Dedifferentiated amniotic fluid mesenchymal stem cell (primary cell): Measurements from ENCODE around the gene NTN5.
"Not testable (repeated sequence)": the region's sequence is repeated elsewhere in the genome, so short reads cannot be mapped to it uniquely, and the experiment has no call there.

Source experiments
- DNase-seq: peaks from one replicate; pipeline ENCODE4 v3.0.0-alpha.2; 2016; ENCODE audit errors: extremely low spot score

The NTN5 gene, protein sequence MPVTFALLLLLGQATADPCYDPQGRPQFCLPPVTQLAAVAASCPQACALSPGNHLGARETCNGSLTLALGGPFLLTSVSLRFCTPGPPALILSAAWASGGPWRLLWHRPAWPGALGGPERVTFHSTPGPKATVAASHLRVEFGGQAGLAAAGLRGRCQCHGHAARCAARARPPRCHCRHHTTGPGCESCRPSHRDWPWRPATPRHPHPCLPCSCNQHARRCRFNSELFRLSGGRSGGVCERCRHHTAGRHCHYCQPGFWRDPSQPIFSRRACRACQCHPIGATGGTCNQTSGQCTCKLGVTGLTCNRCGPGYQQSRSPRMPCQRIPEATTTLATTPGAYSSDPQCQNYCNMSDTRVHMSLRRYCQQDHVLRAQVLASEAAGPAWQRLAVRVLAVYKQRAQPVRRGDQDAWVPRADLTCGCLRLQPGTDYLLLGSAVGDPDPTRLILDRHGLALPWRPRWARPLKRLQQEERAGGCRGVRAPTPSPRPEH

DNA sequence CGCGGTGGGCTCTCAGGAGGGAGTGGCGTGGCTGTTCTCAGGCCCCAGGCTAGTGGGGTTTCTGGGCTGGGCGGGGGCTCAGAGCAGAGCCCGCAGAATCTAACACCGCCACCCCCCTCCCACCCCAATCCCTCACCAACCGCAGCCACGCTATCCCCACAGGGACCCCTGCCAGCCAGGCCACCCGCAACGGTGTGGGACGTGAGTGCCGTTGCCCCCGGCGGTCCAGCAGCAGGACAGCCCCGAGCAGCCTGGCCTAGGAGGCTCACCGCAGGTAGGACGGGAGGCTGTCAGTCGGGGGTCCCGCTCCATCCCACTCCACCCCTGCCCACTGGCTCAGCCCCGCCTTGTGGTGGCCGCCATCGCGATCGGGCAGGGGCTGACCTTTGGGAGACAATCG lies at the start of gene NTN5:
Gene NTN5 (minus strand): TSS at position 24 of the 400 bp plus-strand sequence. CDS start 2,031 bp downstream, outside the sequence.
- DNase-seq: no peak

DNA sequence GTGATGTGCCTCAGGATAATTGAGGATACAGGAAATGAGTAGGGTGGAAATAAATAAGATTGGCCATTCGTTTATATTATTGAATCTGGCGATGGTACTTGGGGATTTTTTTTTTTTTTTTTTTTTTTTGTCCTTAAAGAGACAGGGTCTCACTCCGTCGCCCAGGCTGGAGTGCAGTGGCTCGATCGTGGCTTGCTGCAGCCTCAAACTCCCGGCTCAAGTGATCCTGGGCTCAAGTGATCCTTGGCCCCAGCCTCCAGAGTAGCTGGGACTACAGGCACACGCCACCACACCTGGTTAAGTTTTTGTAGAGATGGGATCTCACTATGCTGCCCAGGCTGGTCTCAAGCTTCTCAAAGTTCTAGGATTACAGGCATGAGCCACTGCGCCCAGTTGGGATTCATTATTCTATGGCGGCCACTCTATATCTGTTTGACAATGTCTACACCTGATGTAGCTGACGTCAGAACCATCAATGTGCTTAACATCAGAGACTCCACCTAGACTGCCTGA lies 49.4 kb upstream of the NTN5 start:
- no peak for DNase-seq

DNA sequence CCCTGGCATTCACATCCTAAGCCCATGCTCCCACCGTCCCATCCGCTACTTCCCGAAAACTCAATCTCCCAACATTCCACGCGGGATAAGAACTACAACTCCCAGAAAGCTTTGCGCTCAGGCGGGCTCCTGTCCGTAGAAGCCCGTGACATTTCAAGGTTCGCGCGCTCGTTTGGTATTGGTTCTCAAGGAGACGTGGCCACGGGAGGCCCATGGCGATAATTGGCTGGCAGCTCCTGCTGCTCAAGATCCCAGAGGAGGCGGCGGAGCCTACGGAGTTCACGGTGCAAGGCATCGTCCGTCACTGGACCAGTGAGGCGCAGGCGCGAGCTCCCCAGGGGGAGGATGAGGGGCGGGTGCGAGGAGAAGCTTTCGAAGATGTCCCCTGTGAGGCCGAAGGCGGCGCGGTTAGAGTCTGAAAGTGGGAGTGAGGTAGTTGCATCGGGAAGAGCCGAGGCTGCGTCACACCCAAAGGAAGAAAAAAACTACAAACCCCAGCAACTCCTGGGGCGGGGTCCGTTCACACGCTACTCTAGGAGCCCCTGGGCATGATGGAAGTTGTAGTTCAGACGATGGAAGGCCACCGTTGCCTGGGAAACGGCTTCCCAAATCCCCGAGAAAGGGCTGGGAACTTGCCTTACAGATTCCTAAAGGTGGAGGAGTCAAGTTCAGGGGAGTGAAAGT lies 47.9 kb upstream of the NTN5 start:
- peak; percentile 100 for DNase-seq

DNA sequence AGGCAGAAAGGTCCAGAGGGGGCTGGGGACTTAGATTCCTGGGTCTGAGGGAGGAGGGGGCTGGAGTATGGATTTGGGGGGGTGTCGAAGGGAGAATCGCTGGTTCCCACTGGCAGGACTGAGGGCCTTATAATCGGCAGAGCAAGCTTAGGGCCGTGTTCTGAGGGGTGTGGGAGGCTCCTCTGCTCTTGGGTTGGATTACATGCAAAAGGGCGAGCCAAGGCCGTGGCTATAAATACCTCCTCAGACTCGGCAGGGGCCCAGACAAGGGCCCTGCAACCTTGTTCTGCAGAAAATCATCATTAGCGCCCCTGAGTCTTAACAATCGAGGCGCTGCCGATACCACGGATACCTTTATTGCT lies 47.4 kb upstream of the NTN5 start:
- DNase-seq: no peak

DNA sequence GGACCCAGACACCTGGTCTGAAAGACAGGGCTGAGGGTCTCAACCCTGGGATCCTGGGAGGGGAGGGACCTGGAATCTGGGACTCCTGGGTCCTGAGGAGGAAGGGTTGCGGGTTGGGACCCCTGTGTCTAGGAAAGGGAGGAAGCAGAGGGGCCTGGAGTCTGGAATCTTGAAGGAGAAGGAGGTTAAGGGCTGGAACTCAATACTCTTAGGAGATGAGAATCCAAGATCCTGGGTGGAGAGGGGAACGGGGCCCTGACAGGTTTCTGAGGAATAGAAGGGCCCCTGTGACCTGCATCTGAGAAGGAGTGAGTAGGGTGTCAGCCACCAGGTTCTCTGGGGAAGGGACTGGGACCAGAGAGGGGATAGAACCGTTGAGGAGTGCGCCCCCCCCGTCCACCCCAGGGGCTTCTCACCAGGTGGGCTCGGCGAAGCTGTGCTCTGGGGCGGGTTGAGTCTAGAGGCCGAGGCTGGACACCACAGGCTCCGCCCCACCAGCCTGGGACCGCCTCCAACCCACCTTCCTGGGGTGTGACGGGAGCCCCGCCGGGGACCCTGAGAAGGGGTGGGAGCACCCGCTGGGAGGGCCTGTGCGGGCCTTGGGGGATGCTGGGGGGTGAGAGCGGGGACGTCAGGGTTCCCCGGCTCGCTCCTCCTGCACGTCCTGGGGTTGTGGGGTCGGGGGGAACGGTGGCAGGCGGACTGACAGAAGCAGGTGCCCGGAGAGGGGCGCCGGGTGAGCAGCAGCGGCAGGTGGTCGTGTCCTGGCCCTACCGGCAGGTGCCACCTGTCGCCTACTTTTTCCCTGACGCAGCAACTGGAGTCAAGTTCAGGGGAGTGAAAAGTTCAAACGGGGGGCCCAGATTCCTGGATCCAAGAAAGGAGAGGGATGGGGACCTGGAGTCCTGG lies 46.7 kb upstream of the NTN5 start, which contains the start of gene MAMSTR:
Gene MAMSTR (minus strand): TSS at position 463 of the 909 bp plus-strand sequence. CDS start 694 bp downstream, outside the sequence.
- DNase-seq: no peak

DNA sequence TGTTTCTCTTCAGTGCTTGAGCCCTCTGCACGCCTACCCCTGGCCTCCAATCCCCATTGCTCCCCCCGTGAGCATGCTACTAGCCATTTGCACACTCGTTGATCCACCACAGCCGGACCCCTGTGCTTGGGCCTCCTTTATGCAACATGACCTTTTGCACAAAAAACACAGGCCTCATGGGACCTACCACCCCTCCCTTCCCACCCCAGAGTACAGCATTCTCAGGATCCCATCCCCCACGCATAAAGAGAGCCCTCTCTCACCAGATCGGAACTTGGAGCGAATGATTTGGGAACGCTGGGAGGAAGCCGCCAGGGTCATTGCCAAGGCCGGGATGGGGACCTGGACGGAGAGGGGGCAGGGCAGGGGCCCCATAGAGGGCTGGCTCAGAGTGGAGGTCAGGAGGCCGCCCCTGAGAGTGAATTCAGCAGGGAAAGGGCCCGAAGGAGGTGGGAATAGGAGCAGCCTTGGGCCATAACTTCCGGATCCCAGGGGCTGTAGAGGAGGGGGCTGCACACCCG lies 46.0 kb upstream of the NTN5 start:
- DNase-seq: no peak

DNA sequence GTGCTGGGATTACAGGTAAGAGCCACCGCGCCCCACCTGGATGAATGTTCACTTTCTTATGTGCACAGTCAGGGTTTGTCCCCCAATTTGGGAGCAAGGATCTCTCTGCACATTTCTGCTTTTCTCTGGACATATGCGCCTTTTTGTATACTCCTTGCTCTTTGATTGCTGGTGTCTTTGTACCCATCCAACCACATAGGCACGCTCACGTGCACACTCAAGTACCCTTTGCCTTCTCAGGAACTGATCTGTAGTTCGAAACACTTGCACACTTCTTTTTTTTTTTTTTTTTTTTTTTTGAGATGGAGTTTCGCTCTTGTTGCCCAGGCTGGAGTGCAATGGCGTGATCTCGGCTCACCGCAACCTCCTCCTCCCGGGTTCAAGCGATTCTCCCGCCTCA lies 45.3 kb upstream of the NTN5 start:
- DNase-seq: not testable (repeated sequence)

DNA sequence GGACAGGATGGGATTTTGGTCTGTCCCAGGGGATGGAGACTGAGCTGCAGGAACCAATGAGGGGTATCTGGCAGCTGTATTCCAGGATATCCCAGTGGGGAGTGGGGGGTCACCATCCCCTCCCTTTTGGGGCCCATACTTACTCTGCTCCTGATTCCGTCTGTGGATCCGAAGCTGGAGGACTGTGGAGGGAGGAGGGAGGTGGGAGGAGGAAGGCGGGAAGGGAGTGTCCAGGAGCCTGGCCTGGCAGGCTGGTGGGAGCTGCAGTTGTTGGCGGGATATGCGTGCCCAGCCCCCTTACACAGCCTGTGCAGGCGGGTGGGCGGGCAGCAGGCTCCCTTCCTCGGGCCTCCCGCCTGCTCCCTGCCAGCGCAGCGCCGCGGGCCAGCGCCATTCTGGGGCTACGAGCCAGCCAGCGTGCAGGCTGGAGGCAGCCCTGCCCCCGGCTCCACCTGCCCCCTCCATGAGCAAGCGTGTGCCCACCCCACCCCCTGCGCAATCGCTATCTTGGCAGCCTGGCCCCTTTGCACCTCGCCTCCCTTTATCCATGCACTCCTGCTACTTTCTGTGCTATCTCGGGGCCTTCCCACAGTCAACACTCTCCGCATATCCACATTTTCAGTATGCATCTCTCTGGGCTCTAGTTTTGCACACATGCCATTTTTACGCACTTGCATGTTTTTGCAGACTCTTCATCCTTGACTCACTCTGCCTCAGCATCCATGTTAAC lies 43.9 kb upstream of the NTN5 start:
- DNase-seq: peak; percentile 16

DNA sequence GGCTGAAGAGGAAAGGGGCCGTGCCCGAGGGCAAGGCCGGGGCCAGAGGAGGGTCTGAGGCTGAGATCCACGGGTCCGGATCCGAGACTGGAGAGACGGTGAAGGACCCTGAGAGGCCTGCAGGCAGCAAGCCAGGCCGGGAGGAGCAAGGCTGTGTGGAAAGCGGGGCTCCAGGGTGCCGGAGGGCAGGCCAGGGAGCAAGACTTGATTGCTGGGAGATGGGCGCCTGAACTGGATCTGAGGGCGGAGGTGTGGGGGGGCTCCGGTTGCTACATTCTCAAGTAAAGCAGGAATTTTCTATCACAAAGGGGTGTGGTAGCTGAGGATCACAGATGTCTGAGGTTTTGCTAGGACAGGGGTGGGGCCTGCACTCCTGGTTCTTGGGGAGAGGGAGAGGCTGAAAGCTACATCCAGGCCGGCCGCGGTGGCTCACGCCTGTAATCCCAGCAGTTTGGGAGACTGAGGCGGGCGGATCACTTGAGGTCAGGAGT lies 42.9 kb upstream of the NTN5 start:
- no peak for DNase-seq

DNA sequence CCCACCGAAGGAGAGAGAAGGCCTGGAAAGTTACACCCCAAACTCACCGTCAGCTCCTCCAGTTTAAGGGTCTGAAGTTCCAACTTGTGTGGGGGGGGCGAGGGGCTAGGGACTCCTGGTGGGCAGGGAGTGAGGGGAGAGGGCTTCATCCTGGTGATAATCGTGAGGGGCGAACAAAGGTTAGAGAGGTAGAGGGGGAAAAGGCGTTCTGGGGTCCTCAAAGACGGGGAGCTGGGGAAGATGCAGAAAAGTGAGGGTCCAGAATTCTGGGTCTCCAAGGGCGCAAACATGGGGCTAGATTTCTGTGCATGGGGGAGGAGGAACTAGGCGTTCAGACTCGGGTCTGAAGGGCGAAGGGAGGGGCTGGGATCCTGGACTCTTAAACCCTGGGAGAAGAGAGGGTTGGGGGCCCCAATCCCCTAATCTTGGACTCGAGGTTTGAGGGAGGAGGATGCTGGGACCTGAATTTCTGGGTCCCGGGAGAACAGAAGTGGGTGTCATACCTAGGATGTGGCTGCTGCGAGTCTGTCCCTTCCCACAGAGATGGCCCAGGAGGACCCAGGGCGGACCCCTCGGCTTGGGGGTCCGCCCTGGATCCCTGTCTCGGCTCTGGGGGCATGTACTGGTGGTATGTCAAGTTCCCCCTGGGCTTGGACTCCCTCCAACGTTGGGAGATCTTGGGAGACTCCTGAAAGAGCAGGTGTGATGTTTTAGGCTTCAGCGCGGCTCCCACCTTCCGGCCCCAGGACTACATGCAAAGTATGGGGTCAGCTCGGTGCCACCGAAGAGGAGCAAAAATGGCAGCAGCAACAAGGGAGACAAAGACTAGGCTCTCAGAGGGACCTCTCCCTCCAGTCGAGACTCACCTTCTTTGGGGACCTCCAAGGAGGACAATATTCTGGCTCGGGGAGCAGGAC lies 42.2 kb upstream of the NTN5 start:
- DNase-seq: no peak

DNA sequence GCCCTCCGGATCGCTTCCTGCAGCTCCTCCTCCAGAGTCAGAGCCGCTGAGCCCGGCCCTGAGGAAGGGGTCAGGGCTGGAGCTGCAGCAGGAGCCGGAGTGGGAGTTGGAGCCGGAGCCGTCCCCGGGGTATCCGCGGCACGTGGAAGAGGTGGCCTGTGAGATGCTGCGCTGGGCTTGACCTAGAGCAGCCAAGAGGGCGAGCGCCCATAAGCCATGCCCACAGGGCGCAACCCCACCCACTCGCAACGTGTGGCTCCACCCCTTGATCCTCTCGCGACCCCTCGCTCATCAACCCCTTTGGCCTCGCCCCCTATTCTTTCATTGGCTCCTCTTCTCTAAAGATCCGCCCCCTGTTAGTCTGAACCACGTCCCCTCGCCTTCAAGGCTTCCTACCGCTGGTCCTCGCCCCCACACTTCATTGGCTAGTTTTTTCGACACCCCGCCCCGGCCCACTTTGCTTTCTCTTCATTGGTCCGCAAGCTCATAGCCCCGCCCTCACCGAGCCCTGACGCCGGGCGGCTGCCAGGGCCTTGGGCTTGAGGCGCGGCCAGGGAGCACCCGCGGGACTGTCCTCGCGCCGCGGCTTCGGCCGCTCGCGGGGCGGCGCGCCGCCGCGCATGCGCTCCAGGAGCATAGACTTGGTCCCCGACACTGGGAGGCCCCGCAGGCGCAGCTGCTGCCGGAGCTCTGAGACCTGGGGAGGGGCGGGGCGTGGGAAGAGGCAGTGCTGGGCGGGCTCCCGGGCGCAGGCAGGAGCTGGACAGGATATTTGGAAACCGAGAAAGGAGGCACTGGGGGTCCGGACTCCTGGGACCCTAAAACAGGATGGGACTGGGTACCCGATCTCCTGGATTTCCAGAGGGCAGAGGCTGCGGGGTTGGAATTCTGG lies 41.3 kb upstream of the NTN5 start:
- DNase-seq: peak; percentile 99

DNA sequence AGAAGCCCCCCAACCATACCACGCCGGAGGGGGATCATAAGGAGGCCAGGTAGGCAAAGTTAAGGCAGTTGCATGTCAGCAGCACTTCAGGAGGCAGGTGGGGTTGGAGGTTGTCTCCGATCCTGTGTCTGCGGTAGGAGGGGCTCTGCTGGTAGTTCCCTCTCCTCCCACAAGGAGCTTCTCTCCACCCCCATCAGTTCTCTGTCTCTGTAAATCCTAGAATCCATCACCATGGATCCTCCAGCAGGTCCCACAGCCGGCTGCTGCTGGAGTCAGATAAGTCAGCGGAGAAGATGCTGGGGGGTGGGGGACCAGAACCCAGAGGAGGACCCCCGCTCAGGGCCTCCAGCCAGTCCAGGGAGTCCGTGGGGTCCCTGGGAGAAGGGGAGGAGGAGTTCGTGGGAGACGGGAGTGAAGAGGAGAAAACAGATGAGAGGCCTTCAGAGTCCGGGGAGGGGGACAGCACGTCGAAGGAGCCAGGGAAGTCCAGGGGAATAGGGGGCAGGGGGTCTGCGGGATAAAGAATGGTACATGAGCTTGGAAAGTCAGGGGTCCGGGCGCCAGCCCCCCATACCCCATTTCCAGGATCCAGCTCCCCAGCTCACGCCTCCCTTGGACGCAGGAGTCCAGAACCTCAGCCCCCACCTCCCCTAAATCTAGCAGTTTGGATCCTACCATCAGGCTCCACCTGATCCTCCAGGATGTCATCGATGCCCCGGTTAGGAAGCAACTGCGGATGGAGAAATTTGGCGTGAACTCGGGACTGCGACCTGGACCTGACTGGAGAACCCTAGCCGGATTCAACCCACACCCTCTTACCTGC lies 40.4 kb upstream of the NTN5 start:
- no peak for DNase-seq

DNA sequence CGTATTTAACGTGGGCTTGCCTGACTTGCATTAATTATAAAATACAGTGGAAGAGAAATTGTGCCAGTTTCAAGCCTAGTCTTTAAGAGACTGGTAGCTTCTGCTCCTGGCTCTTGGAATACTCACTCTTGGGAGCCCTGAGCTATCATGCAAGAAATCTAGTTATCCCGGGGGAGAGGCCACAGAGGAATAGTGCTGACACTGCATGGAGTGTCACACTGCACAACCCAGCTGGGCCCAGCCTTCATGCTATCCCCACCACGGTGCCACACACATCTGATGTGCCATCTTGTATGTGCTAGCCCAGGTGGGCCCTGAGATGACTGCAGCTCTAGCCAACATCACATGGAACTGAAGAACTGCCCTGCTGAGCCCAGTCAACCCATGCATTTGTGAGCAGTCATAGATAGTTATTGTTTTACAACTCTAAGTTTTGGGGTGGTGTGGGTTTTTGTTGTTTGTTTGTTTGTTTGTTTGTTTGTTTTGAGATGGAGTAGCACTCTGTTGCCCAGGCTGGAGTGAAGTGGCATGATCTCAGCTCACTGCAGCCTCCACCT lies 38.4 kb upstream of the NTN5 start:
- no peak for DNase-seq

DNA sequence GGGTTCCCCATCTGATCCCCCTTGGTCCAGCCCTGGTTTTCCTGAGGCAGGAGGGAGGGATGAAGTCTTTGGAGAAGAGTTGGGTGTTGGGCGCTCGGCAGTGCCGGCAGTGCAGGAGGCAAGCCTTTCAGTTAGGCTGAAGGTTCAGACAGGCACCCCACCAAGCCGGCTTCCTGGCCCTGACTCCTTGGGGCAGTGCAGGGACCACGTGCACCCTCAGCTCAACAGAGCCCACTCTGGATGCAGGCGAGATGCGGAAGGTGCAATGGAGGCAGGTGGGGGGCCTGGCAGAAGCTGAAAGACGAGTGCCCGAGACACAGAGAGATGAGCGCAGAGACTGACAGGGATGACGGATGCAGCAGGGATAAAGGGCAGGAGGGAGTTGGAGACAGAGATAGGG lies 35.7 kb upstream of the NTN5 start:
- no peak for DNase-seq

DNA sequence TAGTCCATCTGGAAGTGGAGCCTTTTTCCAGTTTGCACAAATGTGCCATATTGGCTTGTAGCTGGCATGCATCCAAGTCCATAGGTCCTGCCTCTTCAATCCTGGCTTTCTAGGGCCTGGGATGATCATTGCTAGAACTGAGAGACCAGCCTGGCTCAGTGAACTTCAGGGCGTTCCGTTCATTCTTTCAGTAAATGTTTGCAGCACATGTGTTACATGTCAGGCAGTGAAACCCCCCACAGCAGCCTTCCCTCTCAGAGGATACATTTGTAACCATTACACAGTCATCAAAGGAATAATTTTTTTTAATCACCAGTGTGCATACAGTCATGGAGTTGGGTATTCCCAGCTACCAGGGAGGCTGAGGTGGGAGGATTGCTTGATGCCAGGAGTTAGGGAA lies 32.6 kb upstream of the NTN5 start:
- no peak for DNase-seq

DNA sequence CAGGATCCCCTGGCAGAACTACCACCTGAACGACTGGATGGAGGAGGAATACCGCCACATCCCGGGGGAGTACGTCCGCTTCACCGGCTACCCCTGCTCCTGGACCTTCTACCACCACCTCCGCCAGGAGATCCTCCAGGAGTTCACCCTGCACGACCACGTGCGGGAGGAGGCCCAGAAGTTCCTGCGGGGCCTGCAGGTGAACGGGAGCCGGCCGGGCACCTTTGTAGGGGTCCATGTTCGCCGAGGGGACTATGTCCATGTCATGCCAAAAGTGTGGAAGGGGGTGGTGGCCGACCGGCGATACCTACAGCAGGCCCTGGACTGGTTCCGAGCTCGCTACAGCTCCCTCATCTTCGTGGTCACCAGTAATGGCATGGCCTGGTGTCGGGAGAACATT lies 30.5 kb upstream of the NTN5 start:
- DNase-seq: no peak

DNA sequence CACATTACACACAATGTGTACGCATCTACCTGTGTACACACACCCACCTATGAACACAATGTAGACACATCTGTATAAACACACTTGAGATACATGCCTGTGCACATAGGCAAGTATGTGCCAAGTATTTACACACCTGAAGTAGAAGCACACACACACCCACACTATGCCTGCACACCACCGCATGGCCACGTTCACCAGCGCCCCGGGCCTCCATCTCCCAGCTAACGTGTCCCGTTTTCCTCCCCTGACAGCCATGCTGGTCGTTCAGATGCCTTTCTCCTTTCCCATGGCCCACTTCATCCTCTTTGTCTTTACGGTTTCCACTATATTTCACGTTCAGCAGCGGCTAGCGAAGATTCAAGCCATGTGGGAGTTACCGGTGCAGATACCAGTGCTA lies 29.9 kb upstream of the NTN5 start:
- no peak for DNase-seq
